GM21528 (cell line): Measurements from ENCODE around the gene ZNF740.
"Not testable (repeated sequence)": the region's sequence is repeated elsewhere in the genome, so short reads cannot be mapped to it uniquely, and the experiment has no call there.

Experiments
- ATAC-seq: cut with Tn5 transposase; IDR thresholded peaks from one replicate; pipeline ENCODE4 v1.9.1; 2021; ENCODE audit warnings: mild to moderate bottlenecking, moderate library complexity; ENCODE audit not compliant: unreplicated experiment, low FRiP score

Gene ZNF740

GRCh38 chr12:53193985-53194716, 13.6 kb downstream of the ZNF740 start:
- ATAC-seq: no peak

- no peak for ATAC-seq
Measured at GRCh38 chr12:53194973-53195372, 14.5 kb downstream of the ZNF740 start.

GRCh38 chr12:53195516-53196420, 15.2 kb downstream of the ZNF740 start:
- ATAC-seq: no peak

GRCh38 chr12:53196486-53196885, 16.0 kb downstream of the ZNF740 start:
- ATAC-seq: no peak

GRCh38 chr12:53197011-53197640, 16.6 kb downstream of the ZNF740 start:
- no peak for ATAC-seq

- ATAC-seq: no peak
Measured at GRCh38 chr12:53198486-53199110, 18.1 kb downstream of the ZNF740 start.

GRCh38 chr12:53199700-53200099, 19.2 kb downstream of the ZNF740 start:
- ATAC-seq: no peak

GRCh38 chr12:53200107-53200457, 19.6 kb downstream of the ZNF740 start:
- peak; percentile 13 for ATAC-seq

- ATAC-seq: peak; percentile 61
Measured at GRCh38 chr12:53200458-53201176, 20.1 kb downstream of the ZNF740 start.

- no peak for ATAC-seq
Measured at GRCh38 chr12:53201177-53201541, 20.6 kb downstream of the ZNF740 start.

GRCh38 chr12:53201639-53202038, 21.1 kb downstream of the ZNF740 start:
- no peak for ATAC-seq

- ATAC-seq: not testable (repeated sequence)
Measured at GRCh38 chr12:53202316-53202715, 21.8 kb downstream of the ZNF740 start.

GRCh38 chr12:53204351-53204750, 23.8 kb downstream of the ZNF740 start:
- ATAC-seq: no peak

- ATAC-seq: peak; percentile 62
Measured at GRCh38 chr12:53205747-53206419, 25.4 kb downstream of the ZNF740 start.

- ATAC-seq: peak; percentile 45
Measured at GRCh38 chr12:53207042-53207441, 26.5 kb downstream of the ZNF740 start, which contains the start of gene ITGB7. Gene ITGB7 (minus strand): TSS chr12:53207251. CDS start chr12:53200443, 6,808 bp downstream.

GRCh38 chr12:53208435-53208834, 27.9 kb downstream of the ZNF740 start:
- no peak for ATAC-seq

GRCh38 chr12:53208877-53209463, 28.4 kb downstream of the ZNF740 start:
- ATAC-seq: no peak

- ATAC-seq: no peak
Measured at GRCh38 chr12:53210843-53211242, 30.3 kb downstream of the ZNF740 start.
